Psoas muscle (tissue), 8 donors: ENCODE data around the gene TSSC4. TPM values are rescaled to one million over a fixed set of nuclear protein-coding genes. Genes with fewer than 3 reads are reported as not detected.
A peak's percentile ranks its signal among the peaks of the same experiment; 100 is the strongest.

Experiments used
- ATAC-seq, 4 donors: fragments of 200-7000 bp; cut with Tn5 transposase; one replicate each; pipeline ENCODE4 v1.9.1; 2020; ENCODE audit warnings: moderate library complexity in 3 of 4, mild to moderate bottlenecking in 2 of 4
- DNase-seq, 2 donors: peaks; one replicate each; pipeline ENCODE4 v3.0.0-alpha.2; 2020
- H3K27ac ChIP-seq: fragments of 200-600 bp; one replicate; pipeline ENCODE4 v1.8.0; 2022
- H3K27me3 ChIP-seq, 3 donors: fragments of 200-600 bp in 1 of 3; one replicate each; pipeline versions ENCODE4 v1.6.1 to v1.8.0; 2013 to 2022; ENCODE audit warnings: low read length in 2 of 3, mild to moderate bottlenecking in 2 of 3, moderate library complexity in 1 of 3; ENCODE audit not compliant: insufficient read depth in 3 of 3
- H3K36me3 ChIP-seq, 2 donors: fragments of 200-600 bp in 1 of 2; one replicate each; pipeline versions ENCODE4 v1.6.1 to v1.8.0; 2013 to 2022; ENCODE audit warnings: low read depth in 1 of 2, mild to moderate bottlenecking in 1 of 2, moderate library complexity in 1 of 2; ENCODE audit not compliant: insufficient read depth in 1 of 2
- H3K4me1 ChIP-seq: fragments of 200-600 bp; one replicate; pipeline ENCODE4 v1.8.0; 2022
- H3K4me3 ChIP-seq: fragments of 200-600 bp; one replicate; pipeline ENCODE4 v1.8.0; 2022; ENCODE audit warnings: mild to moderate bottlenecking
- H3K9me3 ChIP-seq: fragments of 200-600 bp; one replicate; pipeline ENCODE4 v1.8.0; 2022
- CTCF ChIP-seq: fragments of 200-600 bp; IDR thresholded peaks from one replicate; pipeline ENCODE4 v1.8.0; 2022; ENCODE audit warnings: antibody characterized with exemption
- WGBS, 3 donors: extraction: QIAGEN DNeasy Blood & Tissue Kit; methylation state at CpG; one replicate each; pipeline versions ENCODE4 v1.1.6 to v1.1.7; 2013; 5-methylcytosine and 5-hydroxymethylcytosine counted together
- intact Hi-C, 2 donors: fragments of 100-400 bp; cut with DNase I; formaldehyde crosslinking; loops; one replicate each; pipeline versions ENCODE4 v1.11.0 to v1.14.2; 2022
- polyA plus RNA-seq, 3 donors: library from polyadenylated mRNA; stranded (reverse); fragments of 200-250 nt; gene quantifications; one replicate each; pipeline ENCODE4 v1.2.3, GENCODE V29; 2013
- total RNA-seq, 4 donors: library from RNA; stranded (reverse); fragmentation: NEBNext Ultra II Directional in 2 of 4; extraction: Animal tissue kit (Norgen Biotek cat#: 25700) in 2 of 4; gene quantifications; one replicate each; pipeline versions ENCODE4 v1.2.1 to v1.2.4, GENCODE V29; 2021 to 2023
- donor health status: healthy with polysubstance abuse.
- donor health status: DM: no; HTN: no; CAD: no; lungs with moderate emphysema.
- donor health status: Bipolar disorder and iron deficiency.
- donor health status: healthy.
- donor health status: DM: yes; HTN: yes; CAD: no.
- donor health status: DM: no; HTN: no; CAD: no.
- donor health status: DM: no; HTN: no; CAD: no.
- donor health status: DM: yes; HTN: yes; CAD: no.

Gene TSSC4
- total and polyA plus RNA-seq, 7 donors: 43.4 to 114 (median 65.5) TPM

- H3K36me3 ChIP-seq: peaks cover 0 to 45% of the 10 kb centered on the region in 2 donors
- no peak for DNase-seq
- intact Hi-C loops: no loop called here
- peak overlapping the region; percentile 30 for H3K27ac ChIP-seq
- peaks cover 39% of the 10 kb centered on the region for H3K4me1 ChIP-seq
- no peaks in the 10 kb centered on the region for H3K27me3 ChIP-seq
- WGBS, 3 donors: 88 to 90% (median 89%) methylated on average over 19 to 20 of the region's 20 CpGs
- no peak for TF ChIP-seq CTCF
- no peaks in the 10 kb centered on the region for H3K9me3 ChIP-seq
- no peak overlapping the region for H3K4me3 ChIP-seq
- ATAC-seq: no peak
Measured at GRCh38 chr11:2391181-2391975, 9.2 kb upstream of the TSSC4 start.

GRCh38 chr11:2392241-2392959 lies 8.2 kb upstream of the TSSC4 start:
- H3K27me3 ChIP-seq: no peaks in the 10 kb centered on the region
- intact Hi-C loops: no loop called here
- no peak for ATAC-seq
- DNase-seq: no peak
- TF ChIP-seq CTCF: no peak
- H3K36me3 ChIP-seq: peaks cover 0 to 55% of the 10 kb centered on the region in 2 donors
- no peak overlapping the region for H3K4me3 ChIP-seq
- H3K9me3 ChIP-seq: no peaks in the 10 kb centered on the region
- peaks cover 33% of the 10 kb centered on the region for H3K4me1 ChIP-seq
- 83 to 87% (median 86%) methylated on average over 25 to 26 of the region's 26 CpGs for WGBS, 3 donors
- H3K27ac ChIP-seq: no peak overlapping the region

GRCh38 chr11:2393111-2393868 lies 7.3 kb upstream of the TSSC4 start:
- H3K4me3 ChIP-seq: no peak overlapping the region
- H3K9me3 ChIP-seq: no peaks in the 10 kb centered on the region
- DNase-seq (no peak), ATAC-seq (no peak)
- TF ChIP-seq CTCF: no peak
- H3K4me1 ChIP-seq: peaks cover 24% of the 10 kb centered on the region
- 87 to 92% (median 89%) methylated on average over 24 to 27 of the region's 27 CpGs for WGBS, 3 donors
- intact Hi-C loops: no loop called here
- no peaks in the 10 kb centered on the region for H3K27me3 ChIP-seq
- peaks cover 0 to 58% of the 10 kb centered on the region in 2 donors for H3K36me3 ChIP-seq
- H3K27ac ChIP-seq: no peak overlapping the region

GRCh38 chr11:2393941-2394817 lies 6.4 kb upstream of the TSSC4 start:
- ATAC-seq (no peak), DNase-seq (no peak)
- WGBS, 3 donors: 80 to 81% (median 81%) methylated on average over 34 of the region's 34 CpGs
- intact Hi-C loops: no loop called here
- Histone ChIP-seq H3K4me1 (peaks cover 22% of the 10 kb centered on the region), H3K36me3 (peaks cover 0 to 58% of the 10 kb centered on the region in 2 donors), H3K27me3 (no peaks in the 10 kb centered on the region), H3K9me3 (no peaks in the 10 kb centered on the region), H3K4me3 (no peak overlapping the region), H3K27ac (no peak overlapping the region)
- no peak for TF ChIP-seq CTCF
